ENCODE results near the gene HSDL2.

HSDL2 gene

GRCh38 chr9:112341730-112342129 lies 38.2 kb upstream of the HSDL2 start:
- ChIA-PET CTCF (no interaction called here), POLR2A (ENCODE audit: low non-redundant PET) (interaction anchor here (0.6 kb wide), 1 partner anchor 190 kb away, joined by 3 read pairs; no protein-coding TSS in a partner anchor)
- DNase-seq (ENCODE audit: low spot score) = peak; percentile 30
- peak overlapping the region; percentile 15; the same call in 1 of the 2 replicates for H3K27ac ChIP-seq
- no peak for TF ChIP-seq CTCF (conservative IDR thresholded peaks at IDR 0.05; ENCODE audit: low read depth)

- ChIA-PET CTCF (no interaction called here), POLR2A (ENCODE audit: low non-redundant PET) (no interaction called here)
- no peak for TF ChIP-seq CTCF (conservative IDR thresholded peaks at IDR 0.05; ENCODE audit: low read depth)
- H3K27ac ChIP-seq = no peak overlapping the region
- DNase-seq (ENCODE audit: low spot score) = no peak
These were observed 31.5 kb upstream of the HSDL2 start for GRCh38 chr9:112348257-112349007.

- no peak for DNase-seq (ENCODE audit: low spot score)
- no peak overlapping the region for H3K27ac ChIP-seq
- POLR2A ChIA-PET (ENCODE audit: low non-redundant PET) = no interaction called here
- CTCF ChIA-PET = interaction anchor here (0.6 to 1.7 kb wide), 2 partner anchors 236 to 556 kb away, joined by 4 to 7 read pairs; no protein-coding TSS in a partner anchor
- no peak for TF ChIP-seq CTCF (conservative IDR thresholded peaks at IDR 0.05; ENCODE audit: low read depth)
These were observed 30.9 kb upstream of the HSDL2 start for GRCh38 chr9:112349008-112349333.

GRCh38 chr9:112351184-112351583 lies 28.7 kb upstream of the HSDL2 start:
- ChIA-PET POLR2A (ENCODE audit: low non-redundant PET) (no interaction called here), CTCF (no interaction called here)
- no peak for DNase-seq (ENCODE audit: low spot score)
- TF ChIP-seq CTCF (conservative IDR thresholded peaks at IDR 0.05; ENCODE audit: low read depth) = no peak
- no peak overlapping the region for H3K27ac ChIP-seq

- POLR2A ChIA-PET (ENCODE audit: low non-redundant PET) = no interaction called here
- CTCF ChIA-PET = interaction anchor here (0.6 kb wide), 1 partner anchor 19 kb away, joined by 3 read pairs; the partner anchor contains the start of gene PTBP3
- TF ChIP-seq CTCF (conservative IDR thresholded peaks at IDR 0.05; ENCODE audit: low read depth) = no peak
- no peak for DNase-seq (ENCODE audit: low spot score)
- no peak overlapping the region for H3K27ac ChIP-seq
These were observed 27.7 kb upstream of the HSDL2 start for GRCh38 chr9:112352209-112352608.

GRCh38 chr9:112354081-112354743 lies 25.7 kb upstream of the HSDL2 start:
- H3K27ac ChIP-seq = no peak overlapping the region
- POLR2A ChIA-PET (ENCODE audit: low non-redundant PET) = no interaction called here
- no peak for DNase-seq (ENCODE audit: low spot score)
- no peak for TF ChIP-seq CTCF (conservative IDR thresholded peaks at IDR 0.05; ENCODE audit: low read depth)
- CTCF ChIA-PET = interaction anchor here (0.8 to 1.2 kb wide), 3 partner anchors 241 to 308 kb away, joined by 3 to 5 read pairs (median 4); no protein-coding TSS in a partner anchor

All from RWPE1 (cell line).